Measurements from ENCODE around the gene TMUB1.

TMUB1 gene

GRCh38 chr7:151104411-151105235, 21.3 kb upstream of the TMUB1 start:
- DNase-seq (ENCODE audit: low read depth in 2 of 2), result no peak

GRCh38 chr7:151103973-151104372, 20.7 kb upstream of the TMUB1 start:
- no peak for DNase-seq (ENCODE audit: low read depth in 2 of 2)

- DNase-seq (ENCODE audit: low read depth in 2 of 2), result no peak
Observed at GRCh38 chr7:151102991-151103390, 19.7 kb upstream of the TMUB1 start.

DNA sequence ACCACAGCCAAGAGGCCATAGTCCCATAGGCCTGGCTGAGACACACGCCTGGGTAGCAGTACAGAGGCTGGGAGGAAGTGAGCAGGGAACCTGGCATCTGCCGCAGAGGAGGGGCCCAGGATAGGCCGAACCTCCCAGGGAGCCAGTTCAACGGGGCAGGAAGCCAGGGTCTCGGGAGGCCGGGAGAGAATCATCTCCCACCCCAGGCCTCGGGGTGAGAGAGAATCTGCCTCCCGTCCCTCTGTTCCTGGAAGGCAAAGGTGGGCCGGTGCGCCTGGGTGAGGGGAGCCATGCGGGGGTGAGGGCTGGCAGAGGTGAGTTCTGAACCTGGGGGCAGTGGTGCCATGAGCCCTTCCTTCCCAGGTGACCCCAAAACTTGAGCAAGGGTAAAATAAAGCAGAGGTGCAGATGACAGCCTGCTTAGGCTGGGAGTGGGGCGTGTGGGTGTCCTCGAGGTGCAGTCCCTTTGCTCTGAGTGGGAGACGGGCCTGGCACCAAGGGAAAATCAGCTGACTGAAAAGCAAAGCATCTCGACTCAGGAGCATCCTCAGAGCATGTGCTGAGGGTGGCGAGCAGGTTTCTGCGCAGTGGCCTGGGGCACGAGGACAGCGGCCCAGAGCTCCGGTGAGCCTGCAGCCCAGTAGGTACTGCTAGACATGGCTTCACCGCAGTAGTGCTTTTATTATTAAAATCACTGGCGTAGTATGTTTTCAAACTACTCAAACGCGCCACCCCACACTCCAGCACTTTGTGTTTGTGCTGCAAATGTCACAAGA, 18.5 kb upstream of the TMUB1 start:
- DNase-seq (ENCODE audit: low read depth in 2 of 2), result no peak

- DNase-seq (ENCODE audit: low read depth in 2 of 2), result no peak
Observed at GRCh38 chr7:151100921-151101320, 17.6 kb upstream of the TMUB1 start.

GRCh38 chr7:151099486-151100211, 16.4 kb upstream of the TMUB1 start:
- no peak for DNase-seq (ENCODE audit: low read depth in 2 of 2)

GRCh38 chr7:151095828-151096475, 12.7 kb upstream of the TMUB1 start:
- no peak for DNase-seq (ENCODE audit: low read depth in 2 of 2)

DNA sequence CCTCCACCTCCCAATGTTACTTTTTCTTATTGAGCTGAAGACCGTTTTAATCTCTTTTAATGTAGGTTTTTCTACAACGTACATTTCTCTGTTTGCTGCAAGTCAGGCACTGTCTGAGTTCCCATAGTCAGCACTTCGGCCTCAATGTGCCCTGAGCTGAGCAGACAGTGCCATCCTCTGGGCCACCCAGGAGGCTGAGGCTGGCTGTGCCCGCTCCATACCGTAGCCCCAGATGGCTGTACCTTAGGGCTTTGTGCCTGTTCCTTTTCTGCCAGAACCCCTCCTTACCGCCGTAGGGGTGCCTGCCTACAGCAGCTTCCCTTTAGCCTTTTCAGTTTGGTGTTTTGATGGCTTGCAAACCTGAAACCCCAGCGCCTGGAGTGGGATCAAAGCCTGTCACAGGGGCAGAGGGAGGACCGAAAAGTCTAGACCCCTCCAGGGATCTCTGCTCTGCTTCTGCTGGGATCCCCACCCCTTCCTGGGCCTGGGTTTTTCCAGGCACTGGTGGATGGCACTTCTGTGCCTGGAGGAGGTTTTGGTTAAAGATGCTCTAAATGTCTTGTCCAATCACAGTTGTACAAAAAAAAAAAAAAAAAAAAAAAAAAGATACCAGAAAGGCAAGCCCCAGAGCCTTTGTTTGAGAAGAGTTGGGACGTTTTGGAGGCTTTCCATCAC, 12.0 kb upstream of the TMUB1 start:
- DNase-seq (ENCODE audit: low read depth in 2 of 2), result no peak

GRCh38 chr7:151094675-151095074, 11.4 kb upstream of the TMUB1 start:
- DNase-seq (ENCODE audit: low read depth in 2 of 2), result no peak

- no peak for DNase-seq (ENCODE audit: low read depth in 2 of 2)
Observed at GRCh38 chr7:151093748-151094147, 10.5 kb upstream of the TMUB1 start.

- no peak for DNase-seq (ENCODE audit: low read depth in 2 of 2)
Observed at GRCh38 chr7:151091988-151092387, 8.7 kb upstream of the TMUB1 start.

- no peak for DNase-seq (ENCODE audit: low read depth in 2 of 2)
Observed at GRCh38 chr7:151091431-151091830, 8.1 kb upstream of the TMUB1 start.

DNA sequence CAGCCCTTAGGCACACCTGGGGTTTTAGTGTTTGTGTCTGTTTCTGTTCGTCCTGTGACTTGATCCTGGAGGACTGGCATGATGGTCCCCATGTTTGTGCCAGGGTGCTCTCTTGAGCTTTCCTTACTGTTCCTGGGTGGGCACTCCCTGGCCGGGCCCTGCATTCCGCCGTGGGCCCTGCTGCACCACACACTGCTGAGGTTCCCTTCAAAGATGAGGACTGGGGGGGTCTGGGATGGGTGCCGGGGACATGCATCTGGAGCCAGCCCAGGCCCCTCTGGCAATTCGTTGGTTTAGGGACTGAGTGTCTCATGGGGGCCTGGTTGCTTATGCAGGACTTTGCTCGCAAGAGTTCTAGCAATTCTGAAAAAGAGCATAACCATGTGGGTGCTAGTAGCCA, 7.7 kb upstream of the TMUB1 start:
- DNase-seq (ENCODE audit: low read depth in 2 of 2), result no peak

DNA sequence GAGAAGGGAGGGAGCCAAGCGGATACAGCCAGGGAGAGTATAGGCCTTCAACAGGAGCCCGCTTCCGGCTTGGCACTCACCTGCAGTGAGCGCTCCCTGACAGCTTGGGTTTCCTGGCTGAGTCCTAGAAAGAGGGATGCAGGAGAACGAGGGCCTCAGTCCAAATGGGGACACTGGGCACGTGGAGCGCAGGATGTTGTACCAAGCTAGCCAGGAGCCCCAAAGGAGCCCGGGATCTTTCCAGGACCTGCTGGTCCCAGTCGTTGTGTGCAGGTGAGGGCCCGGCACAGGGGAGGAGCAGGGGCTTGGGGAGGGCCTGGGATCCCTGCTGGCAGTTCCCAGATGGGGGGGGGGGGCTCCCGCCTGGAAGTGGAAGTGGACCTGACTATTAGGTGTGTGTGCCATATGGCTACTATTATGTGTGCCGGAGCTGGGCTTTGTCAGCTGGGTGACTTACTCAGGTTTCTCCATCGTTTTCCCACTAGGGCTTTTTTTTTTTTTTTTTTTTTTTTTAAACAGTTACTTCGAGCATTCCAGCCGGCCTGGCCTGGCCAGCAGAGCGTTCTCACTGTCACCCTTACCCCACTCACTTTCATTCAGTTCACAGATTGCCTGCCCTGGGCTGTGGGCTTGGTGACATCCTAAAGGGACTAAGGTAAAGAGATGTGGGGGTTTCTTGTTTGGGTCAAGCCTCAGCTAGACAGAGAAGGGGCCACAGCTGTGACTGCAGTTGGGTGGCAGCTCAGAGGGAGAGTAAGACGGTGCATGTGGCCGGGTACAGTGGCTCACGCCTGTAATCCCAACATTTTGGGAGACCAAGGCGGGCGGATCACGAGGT, 6.8 kb upstream of the TMUB1 start:
- DNase-seq (ENCODE audit: low read depth in 2 of 2), result no peak

- DNase-seq (ENCODE audit: low read depth in 2 of 2), result no peak
Observed at GRCh38 chr7:151088856-151089699, 5.8 kb upstream of the TMUB1 start.

- DNase-seq (ENCODE audit: low read depth in 2 of 2), result no peak
Observed at GRCh38 chr7:151088019-151088855, 4.9 kb upstream of the TMUB1 start.

DNA sequence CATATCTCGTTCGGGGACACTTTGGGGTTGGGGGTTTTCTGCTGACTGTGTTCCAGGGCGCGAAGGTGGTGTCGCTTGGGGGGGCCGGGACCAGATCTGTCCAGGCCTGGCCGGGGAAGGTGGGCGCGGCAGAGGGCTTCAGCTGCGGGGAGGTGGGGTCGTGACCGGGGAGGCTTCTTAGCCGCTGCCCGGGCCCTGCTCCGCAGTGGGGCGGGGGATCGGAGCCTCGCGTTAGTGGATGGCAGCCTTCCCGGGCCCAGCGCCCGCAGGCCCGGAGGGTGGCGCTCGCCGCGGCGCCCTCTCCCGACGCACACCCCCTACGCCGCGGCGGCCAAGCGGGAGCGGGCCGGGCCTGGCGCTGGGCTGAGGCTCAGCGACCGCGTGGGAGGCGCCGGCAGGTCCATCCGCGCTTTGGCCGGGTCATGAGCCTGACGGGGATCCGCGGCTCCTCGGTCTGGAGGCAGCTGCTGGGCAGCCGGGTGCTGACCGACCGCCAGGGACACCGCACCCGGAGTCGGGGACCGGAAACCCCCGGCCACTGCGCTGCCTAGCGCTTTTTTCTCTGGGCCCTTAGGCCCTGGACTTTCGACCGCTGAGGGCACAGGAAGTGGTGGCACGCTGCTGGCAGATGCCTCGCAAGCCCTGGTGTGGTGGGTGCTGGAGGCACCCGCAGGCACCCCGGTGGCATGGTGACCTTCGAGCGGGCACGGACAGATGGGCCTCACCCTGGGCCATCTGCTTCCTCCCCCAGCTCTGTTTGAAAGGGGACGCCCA, 4.1 kb upstream of the TMUB1 start:
- no peak for DNase-seq (ENCODE audit: low read depth in 2 of 2)

- DNase-seq (ENCODE audit: low read depth in 2 of 2), result no peak
Observed at GRCh38 chr7:151086802-151087244, 3.5 kb upstream of the TMUB1 start.
